DMS79 treated with DMSO at 0.1 percent for 48 hours (cell line): ENCODE measurements around the gene SNX17.
A peak's percentile ranks its signal among the peaks of the same experiment; 100 is the strongest.
"Not testable (repeated sequence)": the region's sequence is repeated elsewhere in the genome, so short reads cannot be mapped to it uniquely, and the experiment has no call there.

Experiments
- DNase-seq: peaks from one replicate; lab custom pipeline; 2025; lab: John Stamatoyannopoulos, UW

SNX17 gene

GRCh38 chr2:27400348-27401135 is 30.1 kb downstream of the SNX17 start:
- no peak for DNase-seq

GRCh38 chr2:27407798-27408491 is 37.5 kb downstream of the SNX17 start:
- DNase-seq, result peak; percentile 38

GRCh38 chr2:27408601-27409320 is 38.3 kb downstream of the SNX17 start:
- DNase-seq, result no peak

DNA sequence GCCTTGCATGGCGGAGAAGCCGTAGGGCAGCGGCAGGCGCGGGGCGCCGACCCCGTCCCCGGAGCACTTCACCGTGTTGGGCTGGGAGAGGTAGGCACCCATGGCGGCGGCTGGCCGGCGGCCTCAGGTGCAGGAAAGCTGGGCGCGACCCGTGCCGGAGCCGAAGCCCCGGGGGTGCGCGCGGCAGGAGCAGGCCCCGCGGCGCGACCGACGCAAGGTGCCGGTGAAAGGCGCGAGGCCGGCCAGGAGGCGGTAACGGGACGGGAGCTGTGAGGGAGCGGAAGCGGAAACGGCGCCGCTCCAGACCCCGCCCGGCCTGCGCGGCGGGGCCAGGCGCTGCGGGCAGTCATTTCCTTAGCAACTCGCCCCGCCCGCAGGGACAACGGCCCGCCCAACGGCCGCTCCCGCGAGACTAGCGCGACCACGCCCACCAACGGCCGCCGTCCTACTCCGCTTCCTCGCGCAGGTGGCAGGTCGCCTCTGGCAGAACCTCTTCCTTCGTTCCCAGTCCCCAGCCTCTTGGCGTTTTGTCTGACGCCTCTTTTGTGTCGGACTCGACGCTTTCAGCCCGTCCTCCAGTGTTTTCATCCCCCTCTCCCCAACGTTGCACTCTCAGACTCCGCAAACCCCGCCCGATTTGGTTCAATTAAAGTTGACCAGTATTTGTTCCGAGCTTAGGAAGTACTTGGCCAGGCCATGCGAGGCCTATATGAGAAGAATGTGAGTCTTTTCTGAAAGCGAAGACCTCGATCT is 39.1 kb downstream of the SNX17 start, which contains the start of gene PPM1G:
PPM1G (minus strand) TSS at position 271 of the 753 bp plus-strand sequence; CDS start at position 102, 169 bp downstream.
- DNase-seq, result peak; percentile 96

DNA sequence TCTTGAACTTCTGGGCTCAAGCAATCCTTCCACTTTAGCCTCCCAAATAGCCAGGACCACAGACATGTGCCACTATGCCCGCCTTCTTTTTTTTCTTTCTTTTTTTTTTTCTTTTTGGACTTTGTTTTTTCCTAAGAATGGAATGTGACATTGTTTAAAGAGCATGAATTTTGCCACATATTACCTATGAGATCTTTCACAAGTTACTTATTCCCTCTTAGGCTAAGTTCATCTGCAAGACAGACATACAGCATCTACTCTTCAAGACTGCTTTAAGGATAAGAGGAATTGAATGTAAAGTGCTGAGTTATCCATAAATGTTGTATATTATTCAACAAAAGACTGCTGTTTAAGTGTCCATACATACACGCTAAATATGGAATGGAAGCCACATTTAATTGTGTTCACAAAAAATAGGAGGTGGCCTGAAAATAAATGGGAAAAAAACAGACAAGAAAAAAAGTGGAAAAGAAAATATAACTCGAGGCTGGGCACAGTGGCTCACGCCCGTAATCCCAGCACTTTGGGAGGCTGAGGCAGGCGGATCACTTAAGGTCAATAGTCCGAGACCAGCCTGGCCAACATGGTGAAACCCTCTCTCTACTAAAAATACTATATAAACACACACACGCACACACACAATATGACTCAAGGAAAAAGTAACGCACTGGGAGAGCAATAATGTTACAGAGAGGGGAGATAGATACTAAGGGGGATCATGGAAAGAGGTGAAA is 42.2 kb downstream of the SNX17 start:
- no peak for DNase-seq

DNA sequence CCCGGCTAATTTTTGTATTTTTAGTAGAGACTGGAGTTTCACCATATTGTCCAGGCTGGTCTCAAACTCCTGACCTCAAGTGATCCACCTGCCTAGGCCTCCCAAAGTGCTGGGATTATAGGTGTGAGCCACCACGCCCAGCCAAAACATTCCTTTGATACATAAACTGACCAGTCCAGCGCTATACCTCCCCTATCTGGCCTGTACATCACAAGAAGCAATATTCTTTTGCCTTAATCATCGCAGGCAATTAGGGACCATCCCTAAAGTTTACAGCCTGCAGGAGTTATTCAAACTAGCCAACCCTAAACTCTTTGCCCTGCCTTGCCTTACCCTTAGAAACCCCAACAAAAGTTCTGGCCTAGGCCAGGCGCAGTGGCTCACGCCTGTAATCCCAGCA is 45.7 kb downstream of the SNX17 start:
- no peak for DNase-seq

GRCh38 chr2:27420996-27421395 is 50.6 kb downstream of the SNX17 start:
- no peak for DNase-seq

DNA sequence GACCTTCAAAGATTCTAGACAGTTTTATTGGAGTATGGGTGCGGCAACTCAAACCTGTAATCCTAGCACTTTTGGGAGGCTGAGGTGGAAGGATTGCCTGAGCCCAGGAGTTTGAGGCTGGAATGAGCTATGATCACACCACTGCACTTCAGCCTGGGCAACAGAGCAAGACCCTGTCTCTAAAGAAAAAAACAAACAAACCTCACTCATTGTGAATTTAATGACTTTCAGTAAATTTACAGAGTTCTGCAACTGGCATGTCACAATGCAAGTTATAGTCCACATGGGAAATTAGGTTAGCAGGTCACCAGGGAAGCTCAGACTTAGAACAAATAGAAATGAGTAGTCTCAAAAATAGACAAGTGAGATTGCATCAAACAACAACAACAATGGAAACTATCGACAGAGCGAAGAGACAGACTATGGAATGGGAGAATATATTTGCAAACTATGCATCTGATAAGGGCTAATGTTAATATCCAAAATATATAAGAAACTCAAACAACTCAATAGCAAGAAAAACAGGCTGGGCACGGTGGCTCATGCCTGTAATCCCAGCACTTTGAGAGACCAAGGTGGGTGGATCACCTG is 51.3 kb downstream of the SNX17 start:
- DNase-seq, result no peak

DNA sequence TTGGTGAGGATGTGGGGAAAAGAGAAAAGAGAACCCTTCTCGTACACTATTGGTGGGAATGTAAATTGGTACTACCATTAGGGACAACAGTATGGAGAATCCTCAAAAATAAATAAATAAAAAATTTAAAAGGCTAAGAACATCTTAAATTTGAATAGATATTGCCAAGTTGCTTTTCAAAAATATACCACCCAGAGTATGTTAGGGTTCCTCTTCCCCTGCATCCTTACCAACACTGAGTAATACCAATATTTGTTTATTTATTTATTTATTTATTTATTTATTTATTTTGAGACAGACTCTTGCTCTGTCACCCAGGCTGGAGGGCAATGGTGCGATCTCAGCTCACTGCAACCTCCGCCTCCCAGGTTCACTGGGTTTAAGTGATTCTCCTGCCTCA is 52.5 kb downstream of the SNX17 start:
- DNase-seq, result no peak

DNA sequence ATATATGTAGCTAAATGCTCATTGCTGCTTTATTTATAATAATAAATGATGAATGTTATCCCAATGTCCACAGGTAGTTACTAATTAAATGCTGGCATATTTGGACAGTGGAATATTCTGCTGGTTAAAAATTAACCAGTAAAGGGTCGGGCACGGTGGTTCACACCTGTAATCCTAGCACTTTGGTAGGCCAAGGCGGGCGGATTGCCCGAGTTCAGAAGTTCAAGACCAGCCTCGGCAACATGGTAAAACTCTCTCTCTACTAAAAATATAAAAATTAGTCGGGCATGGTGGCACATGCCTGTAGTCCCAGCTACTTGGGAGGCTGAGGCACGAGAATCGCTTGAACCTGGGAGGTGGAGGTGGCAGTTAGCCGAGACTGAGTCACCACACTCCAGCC is 54.6 kb downstream of the SNX17 start:
- not testable (repeated sequence) for DNase-seq
